GM23338 (cell line): ENCODE results near the gene MLST8.

ENCODE experiments used
- EZH2 ChIP-seq: fragments of 200-600 bp; sonication (generic); IDR thresholded peaks from one replicate; pipeline ENCODE4 v1.8.0; 2017; ENCODE audit warnings: antibody characterized with exemption, mild to moderate bottlenecking, low read depth; ENCODE audit not compliant: unreplicated experiment
- EZH2phosphoT487 ChIP-seq: fragments of 200-600 bp; sonication (generic); IDR thresholded peaks from one replicate; pipeline ENCODE4 v1.8.1; 2018; ENCODE audit warnings: antibody characterized with exemption; ENCODE audit not compliant: unreplicated experiment
- POLR2AphosphoS5 ChIP-seq: IDR thresholded peaks from 2 replicates; pipeline ENCODE4 v1.6.1; 2016; ENCODE audit warnings: antibody characterized with exemption, low read depth
- TF ChIP-seq, protein P1 (sequence below), 2 experiments: fragments of 200-600 bp in 1 of 2; sonication (generic) in 1 of 2; conservative IDR thresholded peaks; 2 replicates each; pipeline versions ENCODE4 v1.5.1 to v1.6.1; 2016 to 2017; ENCODE audit warnings: antibody characterized with exemption in 2 of 2, low read depth in 2 of 2, mild to moderate bottlenecking in 2 of 2, moderate library complexity in 1 of 2

GRCh38 chr16:2160915-2161551, 44.2 kb upstream of the MLST8 start:
- TF ChIP-seq EZH2phosphoT487, result no peak
- TF ChIP-seq, protein P1, sequence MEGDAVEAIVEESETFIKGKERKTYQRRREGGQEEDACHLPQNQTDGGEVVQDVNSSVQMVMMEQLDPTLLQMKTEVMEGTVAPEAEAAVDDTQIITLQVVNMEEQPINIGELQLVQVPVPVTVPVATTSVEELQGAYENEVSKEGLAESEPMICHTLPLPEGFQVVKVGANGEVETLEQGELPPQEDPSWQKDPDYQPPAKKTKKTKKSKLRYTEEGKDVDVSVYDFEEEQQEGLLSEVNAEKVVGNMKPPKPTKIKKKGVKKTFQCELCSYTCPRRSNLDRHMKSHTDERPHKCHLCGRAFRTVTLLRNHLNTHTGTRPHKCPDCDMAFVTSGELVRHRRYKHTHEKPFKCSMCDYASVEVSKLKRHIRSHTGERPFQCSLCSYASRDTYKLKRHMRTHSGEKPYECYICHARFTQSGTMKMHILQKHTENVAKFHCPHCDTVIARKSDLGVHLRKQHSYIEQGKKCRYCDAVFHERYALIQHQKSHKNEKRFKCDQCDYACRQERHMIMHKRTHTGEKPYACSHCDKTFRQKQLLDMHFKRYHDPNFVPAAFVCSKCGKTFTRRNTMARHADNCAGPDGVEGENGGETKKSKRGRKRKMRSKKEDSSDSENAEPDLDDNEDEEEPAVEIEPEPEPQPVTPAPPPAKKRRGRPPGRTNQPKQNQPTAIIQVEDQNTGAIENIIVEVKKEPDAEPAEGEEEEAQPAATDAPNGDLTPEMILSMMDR (conservative IDR thresholded peaks at IDR 0.05; ENCODE audit: low read depth in 2 of 2), result no peak
- no peak for TF ChIP-seq POLR2AphosphoS5
- no peak for TF ChIP-seq EZH2
